Fibroblast of gingiva (primary cell): Measurements from ENCODE around the gene NAALADL2.
"Not testable (repeated sequence)": the region's sequence is repeated elsewhere in the genome, so short reads cannot be mapped to it uniquely, and the experiment has no call there.

ENCODE experiments used
- DNase-seq: peaks from one replicate; pipeline ENCODE4 v3.0.0-alpha.2; 2011; ENCODE audit warnings: low read depth

Gene NAALADL2

DNA sequence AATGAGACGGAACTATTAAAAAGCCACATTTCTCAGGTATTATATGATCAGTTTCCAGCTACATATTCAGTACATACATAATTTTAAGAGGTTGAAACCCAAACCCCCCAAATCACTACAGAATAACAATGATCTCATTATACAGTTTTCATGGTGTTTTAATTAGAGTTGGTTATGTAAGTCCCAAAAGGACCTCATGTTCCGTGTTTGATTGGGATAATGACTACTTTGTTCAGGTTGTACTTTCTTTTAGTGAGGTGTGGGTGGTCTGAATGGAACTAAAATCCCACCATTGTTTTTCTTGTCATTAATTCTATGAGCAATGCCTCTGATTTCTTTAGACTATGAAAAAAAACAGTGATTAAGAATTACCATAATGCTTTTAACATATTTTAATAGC lies 905.6 kb downstream of the NAALADL2 start:
- no peak for DNase-seq

DNA sequence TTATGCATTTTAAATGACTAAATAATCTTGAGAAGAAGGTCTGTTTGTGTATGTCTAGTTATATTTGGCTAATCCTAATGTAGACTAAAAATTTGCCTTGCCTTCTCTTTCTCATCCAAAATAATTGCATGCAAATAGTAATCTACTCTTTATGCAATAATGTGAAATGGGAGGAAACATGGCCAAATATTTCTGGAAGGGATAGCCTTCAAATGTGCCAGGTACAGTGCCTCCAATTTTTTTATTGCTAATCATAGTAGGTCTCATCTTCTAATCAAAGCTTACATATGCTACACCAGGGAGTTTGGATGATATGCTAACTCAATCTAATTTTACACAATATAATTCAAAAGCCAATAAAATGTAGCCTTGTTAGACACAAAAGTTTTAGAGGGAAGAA lies 911.3 kb downstream of the NAALADL2 start:
- DNase-seq = no peak

DNA sequence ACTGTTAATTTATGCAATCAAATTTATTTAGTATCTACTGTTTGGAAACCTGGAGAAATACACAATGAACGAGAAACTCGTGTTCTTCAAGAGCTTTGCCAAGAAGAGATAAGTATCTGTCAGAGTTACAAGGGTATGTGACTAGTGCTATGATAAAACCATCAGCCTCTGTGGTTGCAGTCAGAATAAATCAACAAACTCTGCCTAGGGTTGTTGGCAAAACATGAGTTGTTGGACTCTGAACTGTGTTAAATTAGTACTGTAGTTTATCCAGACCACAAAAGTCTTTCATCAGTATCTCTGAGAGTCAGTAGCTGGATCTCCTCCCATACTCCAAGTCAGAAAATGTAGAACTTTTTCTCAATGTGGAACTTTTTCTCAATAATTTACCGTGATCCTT lies 918.4 kb downstream of the NAALADL2 start:
- DNase-seq = peak; percentile 41

DNA sequence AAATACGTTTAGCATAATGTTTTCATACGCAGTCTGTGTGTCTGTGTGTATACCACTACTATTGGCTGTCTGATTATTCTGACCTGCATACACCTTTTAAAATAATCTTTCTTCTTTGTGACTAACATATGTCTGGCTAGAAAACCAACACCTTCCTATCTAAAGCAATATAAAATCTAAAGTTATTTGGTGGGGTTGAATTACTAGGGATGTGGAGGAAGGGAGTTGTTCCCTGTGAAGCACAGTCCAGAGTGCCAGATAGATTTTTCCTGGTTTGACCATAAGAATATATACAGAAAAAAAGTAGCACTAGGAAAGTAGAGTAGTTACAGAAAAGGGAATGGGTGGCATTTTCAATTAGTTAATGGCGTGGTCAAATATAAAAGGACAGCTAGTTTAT lies 918.8 kb downstream of the NAALADL2 start:
- DNase-seq = no peak

DNA sequence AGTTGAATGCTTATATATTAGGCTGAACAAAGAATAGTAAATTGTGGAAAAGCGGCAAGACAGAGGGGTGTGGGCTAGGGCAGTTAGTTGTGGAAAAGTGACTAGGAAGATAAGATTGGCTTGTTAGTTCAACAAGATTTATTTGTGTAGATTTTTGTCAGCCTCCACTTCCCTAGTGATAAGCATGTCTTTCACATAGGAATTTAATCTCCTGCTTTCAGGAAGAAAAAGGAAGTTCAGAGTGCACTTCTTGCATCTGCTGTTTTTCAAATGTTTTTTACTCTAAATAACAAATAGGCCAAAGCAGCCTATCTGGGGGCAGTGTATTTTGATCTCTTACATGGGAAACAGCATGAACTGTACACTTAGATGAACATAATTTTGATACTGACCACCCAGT lies 919.9 kb downstream of the NAALADL2 start:
- DNase-seq = no peak

DNA sequence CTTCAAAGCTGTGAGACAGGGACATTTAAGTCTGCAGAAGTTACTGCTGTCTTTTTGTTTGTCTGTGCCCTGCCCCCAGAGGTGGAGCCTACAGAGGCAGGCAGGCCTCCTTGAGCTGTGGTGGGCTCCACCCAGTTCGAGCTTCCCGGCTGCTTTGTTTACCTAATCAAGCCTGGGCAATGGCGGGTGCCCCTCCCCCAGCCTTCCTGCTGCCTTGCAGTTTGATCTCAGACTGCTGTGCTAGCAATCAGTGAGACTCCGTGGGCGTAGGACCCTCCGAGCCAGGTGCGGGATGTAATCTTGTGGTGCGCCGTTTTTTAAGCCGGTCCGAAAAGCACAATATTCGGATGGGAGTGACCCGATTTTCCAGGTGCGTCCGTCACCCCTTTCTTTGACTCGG lies 928.0 kb downstream of the NAALADL2 start:
- DNase-seq = not testable (repeated sequence)

DNA sequence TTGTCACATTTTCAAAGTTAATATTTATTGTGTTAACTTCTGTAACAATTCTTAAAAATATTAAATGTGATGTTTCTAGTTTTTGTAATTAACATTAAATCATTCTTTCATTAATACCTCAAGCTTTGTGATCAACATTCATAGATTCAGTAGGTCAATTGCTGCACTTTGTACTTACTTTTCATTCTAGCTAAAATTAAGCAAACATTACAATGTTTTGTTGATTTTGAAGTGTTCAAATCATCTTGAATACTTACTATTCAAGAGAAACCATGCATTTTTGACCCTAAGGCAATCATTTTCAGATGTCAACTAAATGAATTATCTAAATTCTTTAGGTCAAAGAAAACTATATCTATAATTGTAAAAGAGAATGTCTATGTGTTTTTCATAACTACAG lies 933.1 kb downstream of the NAALADL2 start:
- no peak for DNase-seq

DNA sequence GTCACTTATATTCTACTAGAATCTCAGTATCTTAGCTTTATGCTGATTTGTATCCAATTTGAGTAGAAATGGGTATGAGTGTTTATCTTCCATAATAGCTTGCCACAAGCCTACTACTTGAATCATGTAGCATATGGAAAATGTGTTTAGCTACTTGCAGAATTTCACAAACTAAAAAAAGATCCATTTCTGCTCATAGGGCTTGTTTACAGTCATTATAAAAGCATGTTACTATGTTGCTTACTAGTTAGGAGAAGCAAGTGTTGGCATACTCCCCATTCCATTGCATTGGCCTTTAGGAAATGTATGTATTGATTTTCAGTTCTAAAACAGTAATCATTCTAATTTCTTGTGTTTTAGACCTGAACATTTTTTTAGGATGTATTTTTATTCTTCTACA lies 939.2 kb downstream of the NAALADL2 start:
- no peak for DNase-seq

DNA sequence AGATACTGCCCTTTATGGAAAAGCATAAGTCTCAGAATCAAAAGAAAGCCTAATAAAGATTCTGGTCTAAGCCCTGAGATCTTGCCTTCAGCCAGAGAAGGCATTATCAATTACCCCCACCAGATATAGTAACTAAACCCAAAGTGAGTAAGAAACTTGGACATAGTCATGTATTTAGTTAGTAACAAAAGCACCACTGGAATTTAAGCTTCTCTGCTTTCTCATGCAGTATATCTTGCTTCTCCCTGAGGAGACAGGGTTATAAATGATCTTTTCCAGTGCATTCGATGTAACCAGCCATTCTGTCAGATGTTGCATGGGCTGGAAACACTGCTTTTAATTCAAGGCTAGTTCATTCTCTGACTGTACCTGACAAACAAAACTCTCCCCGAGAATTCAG lies 946.7 kb downstream of the NAALADL2 start:
- no peak for DNase-seq

DNA sequence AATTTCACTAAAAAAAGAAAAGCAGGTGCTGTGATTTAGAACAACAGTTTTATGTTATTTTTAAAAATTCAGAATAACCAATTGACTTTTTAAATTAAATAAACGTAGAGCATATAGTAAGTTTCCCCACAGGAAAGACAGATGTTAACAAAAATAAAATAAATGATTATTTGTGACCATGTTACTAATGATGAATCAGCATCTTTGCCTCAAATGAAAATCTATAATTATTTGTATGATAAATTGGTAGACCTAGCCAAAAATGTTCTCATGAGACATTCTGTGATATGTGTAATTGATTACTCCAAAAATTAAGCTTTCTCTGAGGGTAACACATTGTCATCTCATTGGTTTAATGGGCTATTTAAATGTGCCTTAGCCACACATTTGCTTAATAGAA lies 948.0 kb downstream of the NAALADL2 start:
- no peak for DNase-seq

DNA sequence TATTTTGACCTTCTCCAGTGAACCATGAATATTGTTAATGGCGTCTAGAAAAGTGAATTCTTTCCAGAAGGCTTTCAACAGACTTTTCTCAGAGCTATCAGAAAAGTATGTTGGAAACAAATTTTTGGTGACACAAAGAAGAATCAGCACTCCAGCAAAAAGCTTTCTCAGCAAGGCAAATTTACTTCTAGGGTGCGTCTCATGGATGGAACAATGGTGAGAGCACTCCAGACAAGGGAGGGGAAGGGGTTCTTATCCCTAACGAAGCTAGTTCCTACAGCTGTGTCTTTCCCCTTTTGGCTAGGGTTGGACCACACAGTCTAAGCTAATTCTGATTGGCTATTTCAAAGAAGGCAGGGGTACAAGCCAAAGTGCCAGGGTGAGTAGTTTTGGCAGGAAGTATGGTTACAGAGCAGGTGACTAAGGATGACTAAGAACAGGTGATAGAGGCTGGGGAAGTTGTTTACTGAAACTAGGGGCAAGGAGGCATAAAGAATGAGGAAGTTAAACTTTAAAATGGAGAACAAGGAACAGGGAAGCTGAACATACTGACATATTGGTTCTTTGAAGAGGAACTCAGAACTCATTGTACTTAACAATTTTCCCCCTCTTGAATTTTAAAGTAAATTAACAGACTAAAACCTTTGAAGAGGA lies 959.8 kb downstream of the NAALADL2 start:
- DNase-seq = no peak

DNA sequence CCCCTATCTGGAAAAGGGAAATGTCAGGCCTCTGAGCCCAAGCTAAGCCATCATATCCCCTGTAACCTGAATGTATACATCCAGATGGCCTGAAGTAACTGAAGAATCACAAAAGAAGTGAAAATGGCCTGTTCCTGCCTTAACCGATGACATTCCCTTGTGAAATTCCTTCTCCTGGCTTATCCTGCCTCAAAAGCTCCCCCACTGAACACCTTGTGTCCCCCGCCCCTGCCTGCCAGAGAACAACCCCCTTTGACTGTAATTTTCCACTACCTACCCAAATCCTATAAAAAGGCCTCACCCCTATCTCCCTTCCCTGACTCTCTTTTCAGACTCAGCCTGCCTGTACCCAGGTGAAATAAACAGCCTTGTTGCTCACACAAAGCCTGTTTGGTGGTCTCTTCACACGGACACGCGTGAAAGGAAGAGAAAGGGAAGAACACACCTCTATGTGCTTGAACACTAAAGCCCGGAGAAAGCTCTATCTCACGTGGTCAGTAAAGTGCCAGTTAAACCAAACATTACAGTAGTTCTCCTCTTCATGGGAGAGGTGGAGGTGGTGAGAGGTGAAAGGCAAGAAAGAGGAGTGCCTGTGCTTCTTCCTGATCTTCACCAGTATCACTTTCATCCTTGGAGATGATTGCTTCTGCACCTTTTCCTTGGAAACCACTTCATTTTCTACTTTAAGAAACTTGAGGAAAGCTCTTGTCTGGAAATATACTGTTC lies 963.8 kb downstream of the NAALADL2 start:
- DNase-seq = not testable (repeated sequence)

DNA sequence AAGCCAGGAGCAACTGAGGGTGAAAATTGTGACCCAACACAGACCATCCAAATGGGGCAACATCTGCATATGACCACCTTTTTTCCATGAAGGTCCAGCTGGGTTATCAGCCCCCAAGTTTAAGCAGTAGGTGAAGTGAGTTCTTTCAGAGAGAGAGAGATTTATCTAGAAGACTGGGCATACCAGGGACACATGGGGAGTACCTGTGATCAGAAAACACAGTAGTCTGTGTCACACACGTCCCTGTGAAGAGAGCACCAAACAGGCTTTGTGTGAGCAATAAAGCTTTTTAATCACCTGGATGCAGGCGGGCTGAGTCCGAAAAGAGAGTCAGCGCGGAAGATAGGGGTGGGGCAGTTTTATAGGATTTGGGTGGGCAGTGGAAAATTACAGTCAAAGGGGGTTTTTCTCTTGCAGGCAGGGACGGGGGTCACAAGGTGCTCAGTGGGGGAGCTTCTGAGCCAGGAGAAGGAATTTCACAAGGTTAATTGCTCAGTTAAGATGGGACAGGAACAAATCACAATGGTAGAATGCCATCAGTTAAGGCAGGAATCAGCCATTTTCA lies 966.0 kb downstream of the NAALADL2 start:
- not testable (repeated sequence) for DNase-seq

DNA sequence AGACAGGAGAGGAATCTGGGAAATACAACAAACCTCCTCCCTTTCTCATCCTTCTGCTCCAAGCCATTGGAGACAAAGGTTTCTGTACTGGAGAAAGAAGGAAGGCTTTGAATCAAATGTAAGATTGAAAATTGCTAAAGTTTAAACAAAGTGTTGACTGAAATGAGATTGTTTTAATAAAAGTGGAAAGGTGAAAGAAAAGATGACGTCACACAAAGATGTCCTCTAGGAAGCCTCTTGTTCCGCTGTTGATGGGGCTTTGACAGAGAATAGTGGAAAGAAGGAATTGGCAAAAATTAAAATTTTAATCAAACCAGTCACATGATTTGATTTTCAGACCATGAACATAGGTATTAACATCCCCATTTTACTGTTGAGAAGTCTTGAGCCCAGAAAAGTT lies 967.6 kb downstream of the NAALADL2 start:
- DNase-seq = no peak

DNA sequence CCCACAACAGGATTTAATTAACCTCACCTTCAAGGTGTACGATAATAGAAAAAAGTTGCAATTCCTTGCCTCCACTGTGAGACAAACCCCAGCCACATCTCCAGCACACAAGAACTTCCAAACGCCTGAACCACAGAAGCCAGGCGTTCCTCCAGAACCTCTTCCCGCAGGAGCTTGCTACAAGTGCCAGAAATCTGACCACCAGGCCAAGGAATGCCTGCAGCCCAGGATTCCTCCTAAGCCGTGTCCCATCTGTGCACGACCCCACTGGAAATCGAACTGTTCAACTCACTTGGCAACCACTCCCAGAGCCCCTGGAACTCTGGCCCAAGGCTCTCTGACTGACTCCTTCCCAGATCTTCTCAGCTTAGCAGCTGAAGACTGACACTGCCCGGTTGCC lies 970.7 kb downstream of the NAALADL2 start:
- not testable (repeated sequence) for DNase-seq

DNA sequence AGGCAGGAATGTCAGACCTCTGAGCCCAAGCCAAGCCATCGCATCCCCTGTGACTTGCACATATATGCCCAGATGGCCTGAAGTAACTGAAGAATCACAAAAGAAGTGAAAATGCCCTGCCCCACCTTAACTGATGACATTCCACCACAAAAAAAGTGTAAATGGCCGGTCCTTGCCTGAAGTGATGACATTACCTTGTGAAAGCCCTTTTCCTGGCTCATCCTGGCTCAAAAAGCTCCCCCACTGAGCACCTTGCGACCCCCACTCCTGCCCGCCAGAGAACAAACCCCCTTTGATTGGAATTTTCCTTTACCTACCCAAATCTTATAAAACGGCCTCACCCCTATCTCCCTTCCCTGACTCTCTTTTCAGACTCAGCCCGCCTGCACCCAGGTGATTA lies 976.6 kb downstream of the NAALADL2 start:
- not testable (repeated sequence) for DNase-seq

DNA sequence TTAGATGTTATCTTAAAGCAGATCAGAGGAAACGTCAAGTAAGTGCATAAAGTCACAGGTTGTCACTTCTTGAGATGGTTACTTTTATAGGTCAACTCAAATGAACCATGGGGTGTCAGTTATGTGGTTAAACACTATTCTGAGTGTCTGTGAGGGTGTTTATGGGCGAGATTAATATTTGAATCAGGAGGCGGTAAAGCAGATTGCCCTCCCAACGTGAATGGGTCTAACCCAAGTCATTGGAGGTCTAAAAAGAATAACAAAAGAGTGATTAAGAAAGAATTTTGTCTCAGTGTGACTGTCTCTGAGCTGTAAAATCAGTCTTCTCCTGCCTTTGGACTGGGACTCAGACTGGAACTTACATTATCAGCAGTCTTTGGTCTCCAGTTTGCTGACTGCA lies 977.5 kb downstream of the NAALADL2 start:
- DNase-seq = no peak

DNA sequence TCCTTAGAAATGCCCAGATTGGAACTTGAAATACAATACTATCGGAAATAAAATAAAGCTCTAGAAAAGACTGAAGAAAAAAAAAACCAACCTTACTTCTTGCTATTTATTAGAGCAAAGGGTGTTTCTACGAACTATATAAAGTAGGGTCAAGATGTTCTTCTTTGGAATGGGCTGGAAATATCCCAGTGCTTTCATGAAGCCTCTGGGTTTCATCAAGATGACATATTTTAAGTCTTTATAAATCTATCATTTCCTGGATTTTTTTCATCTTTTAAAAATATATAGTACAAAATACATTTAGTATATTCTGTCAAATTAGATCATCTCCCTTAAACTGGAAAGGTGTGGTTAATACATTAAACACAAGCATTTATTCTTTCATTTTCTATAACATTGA lies 978.8 kb downstream of the NAALADL2 start:
- DNase-seq = no peak

DNA sequence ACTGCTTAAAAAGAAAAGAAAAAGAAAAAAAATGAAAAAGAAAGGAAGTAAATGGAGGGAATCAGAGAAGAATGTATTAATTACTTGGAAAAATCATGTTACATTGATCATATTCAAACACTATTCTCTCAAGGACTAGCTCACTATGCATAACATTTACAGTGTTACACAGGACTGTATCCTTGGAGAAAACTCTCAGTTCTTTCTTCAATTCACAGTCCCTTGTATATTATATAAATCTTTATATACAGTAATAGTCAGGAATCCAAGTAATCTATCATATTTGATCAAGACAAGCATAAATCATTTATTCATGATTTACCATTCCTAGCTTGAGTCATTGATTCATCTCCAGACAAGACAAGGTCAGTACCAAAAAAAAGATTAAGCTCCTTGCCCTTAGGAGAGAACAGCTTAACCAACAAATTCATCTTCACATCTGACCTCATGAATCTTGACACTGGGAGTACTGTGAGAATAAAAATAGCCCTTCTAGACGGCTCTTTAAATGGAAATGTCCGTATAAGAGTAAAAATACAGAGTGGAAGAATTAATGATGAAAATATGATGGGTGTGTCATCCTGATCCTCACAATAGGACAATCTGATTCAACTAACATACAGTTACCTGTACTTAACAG lies 980.4 kb downstream of the NAALADL2 start:
- DNase-seq = no peak

DNA sequence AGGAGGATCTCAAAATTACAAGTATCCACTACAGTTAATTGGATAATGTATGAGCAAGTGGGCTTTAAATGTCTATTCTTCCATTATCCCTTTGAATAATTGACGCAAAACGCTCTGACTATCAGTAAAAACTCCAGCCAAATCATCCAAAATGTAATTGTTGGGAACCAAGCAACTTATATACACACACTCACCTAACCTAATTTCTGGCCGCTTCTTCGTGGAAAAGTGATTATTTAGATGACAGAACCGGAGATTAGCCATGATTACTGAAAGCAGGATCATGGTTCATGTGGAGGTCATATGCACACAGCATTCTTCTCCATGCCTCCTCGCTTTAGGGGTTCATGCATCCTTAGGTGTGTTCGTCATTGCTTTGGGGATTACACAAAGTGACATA lies 992.4 kb downstream of the NAALADL2 start:
- no peak for DNase-seq

DNA sequence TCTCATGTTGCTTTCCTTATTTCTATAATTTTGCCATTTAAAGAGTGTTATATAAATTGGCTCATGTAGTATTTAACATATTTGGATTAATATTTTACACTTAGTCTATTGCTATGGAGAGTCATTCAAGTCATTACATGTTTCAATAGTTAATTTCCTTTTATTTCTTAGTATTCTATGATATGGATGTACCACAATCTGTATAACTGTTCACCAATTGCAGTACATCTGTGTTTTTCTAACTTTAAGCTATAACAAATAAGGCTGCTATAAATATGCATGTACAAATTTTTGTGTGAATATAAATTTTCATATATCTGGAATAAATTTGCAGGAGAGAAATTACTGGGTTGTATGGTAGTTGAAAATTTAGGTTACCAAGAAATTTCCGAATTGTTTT lies 993.4 kb downstream of the NAALADL2 start:
- no peak for DNase-seq

DNA sequence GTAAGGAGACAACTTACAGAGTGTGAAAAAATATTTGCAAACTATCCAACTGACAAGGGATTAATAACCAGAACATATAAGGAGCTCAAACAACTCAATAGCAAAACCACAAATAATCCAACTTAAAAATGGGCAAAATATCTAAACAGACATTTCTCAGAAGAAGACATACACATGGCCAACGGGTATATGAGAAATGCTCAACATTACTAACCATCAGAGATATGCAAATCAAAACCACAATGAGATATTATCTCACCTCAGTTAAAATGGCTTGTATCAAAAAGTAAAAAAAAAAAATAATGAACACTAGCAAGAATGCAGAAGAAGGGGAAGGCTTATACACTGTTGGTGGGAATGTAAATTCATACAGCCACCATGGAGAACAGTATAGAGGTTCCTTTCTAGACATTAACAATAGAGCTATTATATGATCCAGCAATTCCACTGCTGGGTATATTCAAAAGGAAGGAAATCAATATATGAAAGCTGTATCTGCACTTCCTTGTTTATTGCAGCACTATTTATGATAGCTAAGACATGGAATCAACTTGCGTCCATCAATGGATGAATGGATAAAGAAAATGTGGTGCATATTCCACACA lies 998.6 kb downstream of the NAALADL2 start:
- DNase-seq = no peak
